ENCODE results near the gene MN1.

- TF ChIP-seq, protein P1, sequence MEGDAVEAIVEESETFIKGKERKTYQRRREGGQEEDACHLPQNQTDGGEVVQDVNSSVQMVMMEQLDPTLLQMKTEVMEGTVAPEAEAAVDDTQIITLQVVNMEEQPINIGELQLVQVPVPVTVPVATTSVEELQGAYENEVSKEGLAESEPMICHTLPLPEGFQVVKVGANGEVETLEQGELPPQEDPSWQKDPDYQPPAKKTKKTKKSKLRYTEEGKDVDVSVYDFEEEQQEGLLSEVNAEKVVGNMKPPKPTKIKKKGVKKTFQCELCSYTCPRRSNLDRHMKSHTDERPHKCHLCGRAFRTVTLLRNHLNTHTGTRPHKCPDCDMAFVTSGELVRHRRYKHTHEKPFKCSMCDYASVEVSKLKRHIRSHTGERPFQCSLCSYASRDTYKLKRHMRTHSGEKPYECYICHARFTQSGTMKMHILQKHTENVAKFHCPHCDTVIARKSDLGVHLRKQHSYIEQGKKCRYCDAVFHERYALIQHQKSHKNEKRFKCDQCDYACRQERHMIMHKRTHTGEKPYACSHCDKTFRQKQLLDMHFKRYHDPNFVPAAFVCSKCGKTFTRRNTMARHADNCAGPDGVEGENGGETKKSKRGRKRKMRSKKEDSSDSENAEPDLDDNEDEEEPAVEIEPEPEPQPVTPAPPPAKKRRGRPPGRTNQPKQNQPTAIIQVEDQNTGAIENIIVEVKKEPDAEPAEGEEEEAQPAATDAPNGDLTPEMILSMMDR (IDR thresholded peaks at IDR 0.05): no peak
- no peak for TF ChIP-seq POLR2A (IDR thresholded peaks at IDR 0.05)
Measured at GRCh38 chr22:27756212-27756660, 45.3 kb downstream of the MN1 start.
